Activated CD4-positive, alpha-beta T cell treated with anti-CD3 and anti-CD28 coated beads for 4 hours (primary cell): Measurements from ENCODE around the gene DLGAP3.

Experiments used
- DNase-seq, 2 donors: peaks; one replicate each; pipeline ENCODE4 v3.0.0-alpha.2; 2020

The DLGAP3 gene

DNA sequence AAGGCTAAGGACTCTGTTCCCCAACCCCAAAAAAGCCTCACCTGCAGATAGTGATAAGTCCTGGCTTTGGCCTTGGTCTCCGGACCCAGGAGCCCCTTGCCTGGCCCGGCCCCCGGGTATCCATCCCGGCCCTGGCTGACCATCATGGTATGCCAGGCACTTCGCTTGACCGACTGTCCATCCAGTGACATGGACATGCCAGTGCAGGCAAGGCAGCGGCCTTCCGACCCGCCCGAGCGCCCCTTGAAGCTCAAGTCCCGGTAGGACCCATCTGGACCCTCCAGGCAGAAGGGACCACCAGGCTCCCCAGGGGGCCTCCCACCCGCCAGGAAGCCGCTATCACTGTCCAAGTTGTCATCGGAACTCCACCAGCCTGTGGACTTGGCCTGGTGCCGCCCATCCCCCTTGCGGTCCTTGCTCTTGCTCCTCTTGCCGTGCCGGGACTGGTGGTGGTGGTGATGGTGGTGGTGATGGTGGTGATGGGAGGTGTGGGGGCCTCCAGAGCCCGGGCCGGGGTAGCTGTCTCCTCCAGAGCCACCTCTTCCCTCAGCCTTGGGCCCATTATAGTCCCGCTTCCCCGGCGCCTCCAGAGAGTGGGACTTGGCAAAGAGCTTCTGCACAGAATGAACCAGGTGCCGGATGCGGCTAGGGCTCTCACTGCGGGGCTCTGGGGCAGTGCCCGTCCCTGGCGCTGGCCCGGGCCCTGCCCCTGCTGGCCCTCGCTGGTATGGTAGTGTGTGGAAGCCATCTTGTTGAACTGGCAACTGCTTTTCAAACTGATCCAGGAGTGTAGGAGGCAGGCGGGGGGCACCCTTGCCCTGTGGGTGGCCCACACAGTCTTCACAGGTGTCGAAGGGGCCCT is 25.0 kb downstream of the DLGAP3 start:
- no peak for DNase-seq

- no peak for DNase-seq
Measured at GRCh38 chr1:34901919-34902318, 27.5 kb downstream of the DLGAP3 start.

DNA sequence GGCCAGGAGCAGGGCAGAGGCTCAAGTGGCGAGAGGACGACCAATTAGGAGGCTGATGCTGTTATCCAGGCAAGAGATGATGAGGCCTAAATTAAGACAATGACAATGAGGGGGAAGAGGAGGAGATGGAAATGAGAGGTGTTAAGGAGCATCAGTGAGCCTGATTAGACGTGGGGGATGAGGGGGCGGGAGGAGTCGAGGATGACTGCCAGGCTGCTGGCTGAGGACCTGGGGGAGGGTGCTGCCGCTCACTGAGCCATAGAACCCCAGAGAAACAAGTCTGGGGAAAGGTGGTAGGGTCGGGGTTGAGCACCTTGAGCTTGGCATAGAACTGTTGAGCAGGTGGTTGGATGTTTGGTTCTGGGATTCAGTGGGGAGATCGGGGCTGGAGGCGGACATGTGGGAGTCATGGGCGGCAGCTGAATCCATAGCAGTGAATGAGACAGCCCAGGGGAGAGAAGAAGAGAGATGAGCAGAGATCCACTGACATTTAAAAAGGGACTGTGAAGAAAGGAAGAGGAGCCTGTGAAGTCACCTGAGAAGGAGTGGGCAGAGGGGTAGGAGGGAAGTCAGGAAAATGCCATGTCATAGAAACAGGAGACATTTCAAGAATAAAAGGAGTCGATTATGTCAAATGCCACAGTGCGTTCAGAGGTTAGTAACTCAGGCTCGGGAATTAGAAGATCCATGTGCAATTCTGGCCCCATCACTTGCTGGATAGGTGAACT is 28.5 kb downstream of the DLGAP3 start:
- DNase-seq: no peak

- no peak for DNase-seq
Measured at GRCh38 chr1:34899906-34900305, 29.5 kb downstream of the DLGAP3 start.

GRCh38 chr1:34899471-34899870 is 30.0 kb downstream of the DLGAP3 start:
- DNase-seq: no peak

DNA sequence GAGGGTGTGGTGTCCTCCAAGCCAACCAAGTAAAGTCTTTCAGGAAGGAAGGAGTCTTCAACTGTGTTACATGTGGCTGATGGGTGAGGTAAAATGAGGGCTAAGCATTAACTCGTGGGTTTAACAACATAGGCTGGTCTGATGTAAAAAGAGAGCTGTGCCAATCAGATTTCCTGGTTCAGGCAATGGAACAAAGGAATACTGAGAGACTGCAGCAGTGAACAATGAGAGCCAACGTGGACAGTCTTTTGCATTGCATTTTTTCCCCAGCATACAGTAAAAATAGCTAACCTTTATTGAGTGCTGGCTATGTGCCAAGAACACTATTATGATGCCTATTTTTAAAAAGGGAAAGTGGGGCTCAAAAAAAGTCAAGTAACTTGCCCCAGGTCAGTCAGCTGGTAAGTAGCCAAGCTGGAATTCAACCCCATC is 31.1 kb downstream of the DLGAP3 start:
- no peak for DNase-seq

DNA sequence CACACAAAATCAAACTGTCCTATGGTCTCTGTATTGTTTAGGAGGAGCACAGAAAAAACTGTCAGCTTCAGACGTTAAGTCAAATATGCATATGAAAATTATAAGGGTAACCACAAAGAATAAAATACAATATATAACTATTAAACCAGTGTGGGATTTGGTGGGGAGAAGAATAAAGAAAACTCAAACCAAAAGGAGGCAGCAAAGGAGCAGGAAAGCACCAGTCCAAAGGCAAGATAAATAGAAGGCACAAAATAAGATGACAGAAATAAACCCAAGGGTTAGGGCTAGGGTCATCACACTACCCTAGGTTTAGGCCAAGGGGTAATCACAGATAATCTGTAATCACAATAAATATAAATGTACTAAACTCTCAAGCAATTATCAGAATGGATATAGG is 32.8 kb downstream of the DLGAP3 start:
- DNase-seq: no peak

- no peak for DNase-seq
Measured at GRCh38 chr1:34889705-34890104, 39.7 kb downstream of the DLGAP3 start.

- DNase-seq: no peak
Measured at GRCh38 chr1:34887593-34887992, 41.9 kb downstream of the DLGAP3 start.

DNA sequence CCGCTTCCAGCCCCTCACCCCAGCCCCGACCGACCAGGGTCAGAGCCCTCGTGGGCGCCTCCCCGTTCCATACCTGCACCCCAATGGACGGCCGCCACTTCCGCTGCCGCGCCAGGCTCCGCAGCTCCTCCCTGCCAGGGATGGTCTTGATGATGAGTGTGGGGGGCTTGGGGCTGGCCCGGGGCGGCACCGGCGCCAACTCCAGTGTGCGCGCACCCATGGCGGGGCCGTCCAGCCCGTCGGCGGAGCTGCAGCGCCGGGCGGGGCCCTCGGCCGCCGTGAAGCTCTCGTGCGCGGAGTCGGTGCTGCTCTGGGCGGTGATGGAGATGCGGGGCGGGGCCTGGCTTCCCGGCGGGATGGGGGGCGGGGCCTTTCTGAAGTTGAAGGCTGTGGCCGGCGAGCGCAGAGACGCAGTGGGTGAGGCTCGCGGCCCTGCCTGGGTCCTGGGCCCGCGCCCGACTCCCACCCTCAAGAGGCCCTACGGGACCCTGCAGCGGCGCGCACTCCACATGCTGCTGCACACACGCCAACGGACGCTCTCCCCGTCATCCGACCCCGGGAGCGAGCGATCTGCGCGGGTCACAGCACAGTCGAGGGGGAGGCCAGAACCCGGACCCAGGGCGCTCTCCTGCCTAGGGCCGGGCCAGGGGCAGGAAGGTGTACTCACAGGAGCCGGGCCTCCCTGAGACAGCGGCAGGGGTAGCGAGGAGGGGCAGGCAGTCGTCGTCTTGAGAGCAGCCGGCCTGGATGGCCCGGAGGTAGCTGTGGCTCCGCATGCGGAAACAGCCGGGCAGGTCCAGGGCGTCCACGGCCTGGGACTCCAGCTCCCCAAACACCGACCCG is 43.8 kb downstream of the DLGAP3 start:
- peak; percentile 41 to 47 for DNase-seq

DNA sequence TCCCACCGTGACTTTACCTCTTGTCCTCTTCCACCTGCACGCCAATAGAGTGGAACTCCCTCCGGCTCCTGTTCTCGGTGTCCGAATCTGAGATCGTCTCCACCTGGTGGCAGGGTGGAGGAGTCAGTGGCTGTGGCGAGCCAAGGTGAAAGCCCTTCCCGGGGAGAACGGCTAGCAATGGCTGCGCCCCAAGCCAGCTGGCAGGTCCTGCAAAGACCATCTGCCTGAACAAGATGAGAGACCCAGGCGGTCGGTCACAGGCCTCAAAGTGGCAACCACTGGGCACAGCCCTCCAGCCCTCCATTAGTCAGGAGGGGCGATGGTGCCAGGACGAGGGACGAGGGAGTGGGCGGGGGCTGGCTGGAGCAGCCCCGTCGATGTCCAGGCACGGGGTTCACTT is 44.5 kb downstream of the DLGAP3 start:
- DNase-seq: no peak

GRCh38 chr1:34884536-34884935 is 44.9 kb downstream of the DLGAP3 start:
- DNase-seq: no peak

DNA sequence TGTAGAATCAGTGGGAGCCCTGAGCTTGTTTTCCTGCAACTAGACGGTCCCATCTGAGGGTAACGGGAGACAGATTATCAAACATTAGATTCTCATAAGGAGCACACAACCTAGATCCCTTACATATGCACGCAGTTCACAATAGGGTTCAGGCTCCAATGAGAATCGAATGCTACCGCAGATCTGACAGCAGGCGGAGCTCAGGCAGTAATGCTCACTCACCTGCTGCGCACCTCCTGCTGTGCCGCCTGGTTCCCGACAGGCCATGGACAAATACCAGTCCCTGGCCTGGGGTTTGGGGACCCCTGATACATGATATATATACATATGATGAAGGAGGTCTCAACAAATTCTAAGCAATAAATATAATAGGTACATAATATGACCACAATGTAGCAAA is 50.2 kb downstream of the DLGAP3 start:
- DNase-seq: no peak

DNA sequence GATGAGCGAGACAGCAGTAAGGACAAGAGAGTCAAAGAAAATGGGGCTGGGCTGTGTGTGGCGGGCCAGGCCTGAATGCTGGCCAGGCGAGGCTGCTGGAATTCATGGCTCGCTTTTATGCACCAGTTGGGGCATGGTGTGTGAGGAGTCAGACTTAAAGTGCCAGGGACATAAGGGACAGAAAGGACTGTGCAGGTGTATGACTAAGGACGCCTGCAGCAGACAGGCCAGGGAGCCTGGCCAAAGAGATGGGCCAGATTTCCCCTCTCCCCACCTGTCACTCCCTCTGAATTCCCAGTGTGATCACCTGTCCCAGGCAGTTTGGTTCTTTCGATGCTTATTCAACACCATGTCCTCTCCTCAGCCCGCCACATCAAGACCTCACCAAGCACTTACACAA is 53.0 kb downstream of the DLGAP3 start:
- no peak for DNase-seq

GRCh38 chr1:34874296-34874952 is 55.0 kb downstream of the DLGAP3 start:
- no peak for DNase-seq

- no peak for DNase-seq
Measured at GRCh38 chr1:34872133-34872503, 57.3 kb downstream of the DLGAP3 start.

GRCh38 chr1:34871443-34872132 is 57.9 kb downstream of the DLGAP3 start:
- DNase-seq: no peak

- DNase-seq: no peak
Measured at GRCh38 chr1:34870395-34870794, 59.1 kb downstream of the DLGAP3 start.

GRCh38 chr1:34869760-34870159 is 59.7 kb downstream of the DLGAP3 start:
- DNase-seq: no peak

- DNase-seq: no peak
Measured at GRCh38 chr1:34868230-34869049, 61.0 kb downstream of the DLGAP3 start.

- no peak for DNase-seq
Measured at GRCh38 chr1:34867415-34867814, 62.0 kb downstream of the DLGAP3 start.
